ENCODE measurements around the gene PLEKHB2.
"Not testable (repeated sequence)": the region's sequence is repeated elsewhere in the genome, so short reads cannot be mapped to it uniquely, and the experiment has no call there.

DNA sequence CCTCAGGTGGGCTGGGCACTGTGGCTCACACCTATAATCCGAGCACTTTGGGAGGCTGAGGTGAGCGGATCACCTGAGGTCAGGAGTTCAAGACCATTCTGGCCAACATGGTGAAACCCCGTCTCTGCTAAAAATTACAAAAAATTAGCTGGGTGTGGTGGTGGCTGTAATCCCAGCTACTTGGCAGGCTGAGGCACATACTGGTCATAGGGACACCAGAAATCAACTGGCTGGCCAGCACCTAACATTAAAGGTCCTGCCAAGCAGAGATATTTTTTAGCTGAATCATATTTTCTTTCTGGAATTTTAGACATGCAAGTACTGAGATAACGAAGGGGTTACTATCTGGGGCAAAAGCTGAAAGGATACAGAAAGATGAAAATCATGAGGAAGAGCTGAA is 76.3 kb downstream of the PLEKHB2 start:
- TF ChIP-seq, protein P1, sequence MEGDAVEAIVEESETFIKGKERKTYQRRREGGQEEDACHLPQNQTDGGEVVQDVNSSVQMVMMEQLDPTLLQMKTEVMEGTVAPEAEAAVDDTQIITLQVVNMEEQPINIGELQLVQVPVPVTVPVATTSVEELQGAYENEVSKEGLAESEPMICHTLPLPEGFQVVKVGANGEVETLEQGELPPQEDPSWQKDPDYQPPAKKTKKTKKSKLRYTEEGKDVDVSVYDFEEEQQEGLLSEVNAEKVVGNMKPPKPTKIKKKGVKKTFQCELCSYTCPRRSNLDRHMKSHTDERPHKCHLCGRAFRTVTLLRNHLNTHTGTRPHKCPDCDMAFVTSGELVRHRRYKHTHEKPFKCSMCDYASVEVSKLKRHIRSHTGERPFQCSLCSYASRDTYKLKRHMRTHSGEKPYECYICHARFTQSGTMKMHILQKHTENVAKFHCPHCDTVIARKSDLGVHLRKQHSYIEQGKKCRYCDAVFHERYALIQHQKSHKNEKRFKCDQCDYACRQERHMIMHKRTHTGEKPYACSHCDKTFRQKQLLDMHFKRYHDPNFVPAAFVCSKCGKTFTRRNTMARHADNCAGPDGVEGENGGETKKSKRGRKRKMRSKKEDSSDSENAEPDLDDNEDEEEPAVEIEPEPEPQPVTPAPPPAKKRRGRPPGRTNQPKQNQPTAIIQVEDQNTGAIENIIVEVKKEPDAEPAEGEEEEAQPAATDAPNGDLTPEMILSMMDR (IDR thresholded peaks at IDR 0.05): not testable (repeated sequence)
- not testable (repeated sequence) for TF ChIP-seq CHD2 (IDR thresholded peaks at IDR 0.05; ENCODE audit: low read length, partially characterized antibody); POLR2AphosphoS5 (IDR thresholded peaks at IDR 0.05; ENCODE audit: low read depth, low read length); MEF2A (IDR thresholded peaks at IDR 0.05; ENCODE audit: borderline replicate concordance, low read depth); MXI1 (IDR thresholded peaks at IDR 0.05; ENCODE audit: low read depth, low read length); NRF1 (IDR thresholded peaks at IDR 0.05; ENCODE audit: low read depth, low read length)
- TF ChIP-seq, protein P2, sequence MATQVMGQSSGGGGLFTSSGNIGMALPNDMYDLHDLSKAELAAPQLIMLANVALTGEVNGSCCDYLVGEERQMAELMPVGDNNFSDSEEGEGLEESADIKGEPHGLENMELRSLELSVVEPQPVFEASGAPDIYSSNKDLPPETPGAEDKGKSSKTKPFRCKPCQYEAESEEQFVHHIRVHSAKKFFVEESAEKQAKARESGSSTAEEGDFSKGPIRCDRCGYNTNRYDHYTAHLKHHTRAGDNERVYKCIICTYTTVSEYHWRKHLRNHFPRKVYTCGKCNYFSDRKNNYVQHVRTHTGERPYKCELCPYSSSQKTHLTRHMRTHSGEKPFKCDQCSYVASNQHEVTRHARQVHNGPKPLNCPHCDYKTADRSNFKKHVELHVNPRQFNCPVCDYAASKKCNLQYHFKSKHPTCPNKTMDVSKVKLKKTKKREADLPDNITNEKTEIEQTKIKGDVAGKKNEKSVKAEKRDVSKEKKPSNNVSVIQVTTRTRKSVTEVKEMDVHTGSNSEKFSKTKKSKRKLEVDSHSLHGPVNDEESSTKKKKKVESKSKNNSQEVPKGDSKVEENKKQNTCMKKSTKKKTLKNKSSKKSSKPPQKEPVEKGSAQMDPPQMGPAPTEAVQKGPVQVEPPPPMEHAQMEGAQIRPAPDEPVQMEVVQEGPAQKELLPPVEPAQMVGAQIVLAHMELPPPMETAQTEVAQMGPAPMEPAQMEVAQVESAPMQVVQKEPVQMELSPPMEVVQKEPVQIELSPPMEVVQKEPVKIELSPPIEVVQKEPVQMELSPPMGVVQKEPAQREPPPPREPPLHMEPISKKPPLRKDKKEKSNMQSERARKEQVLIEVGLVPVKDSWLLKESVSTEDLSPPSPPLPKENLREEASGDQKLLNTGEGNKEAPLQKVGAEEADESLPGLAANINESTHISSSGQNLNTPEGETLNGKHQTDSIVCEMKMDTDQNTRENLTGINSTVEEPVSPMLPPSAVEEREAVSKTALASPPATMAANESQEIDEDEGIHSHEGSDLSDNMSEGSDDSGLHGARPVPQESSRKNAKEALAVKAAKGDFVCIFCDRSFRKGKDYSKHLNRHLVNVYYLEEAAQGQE (IDR thresholded peaks at IDR 0.05; ENCODE audit: low read depth, low read length): not testable (repeated sequence)
